Measurements from ENCODE around the gene TSPAN17. TPM values are rescaled to one million over a fixed set of nuclear protein-coding genes. Genes with fewer than 3 reads are reported as not detected.
A peak's percentile ranks its signal among the peaks of the same experiment; 100 is the strongest.

The TSPAN17 gene
- total and polyA plus RNA-seq, 9 of the 15 experiments (the other 6 are each of a cell fraction or from before 2014, with no cell fraction given): 0.73 to 58.3 (median 34.5) TPM

GRCh38 chr5:176609724-176610434 lies 37.4 kb upstream of the TSPAN17 start, which contains the start of gene GPRIN1 (continued):
- TF ChIP-seq GABPB2 (CRISPR knock-in tag; conservative IDR thresholded peaks at IDR 0.05) (no peak), THRB (CRISPR knock-in tag; conservative IDR thresholded peaks at IDR 0.05) (no peak), CBX1 (IDR thresholded peaks at IDR 0.05; ENCODE audit: low read depth) (0 out of 2 replicates have a peak, but pooled peaks have one; percentile 42), ZFPM2 (CRISPR knock-in tag; IDR thresholded peaks at IDR 0.05) (no peak), MTA1 (IDR thresholded peaks at IDR 0.05; ENCODE audit: borderline replicate concordance) (no peak), ERF (CRISPR knock-in tag; IDR thresholded peaks at IDR 0.05) (no peak), MCM7 (IDR thresholded peaks at IDR 0.05) (no peak), FOXK2 (conservative IDR thresholded peaks at IDR 0.05 in 1 of 2, IDR thresholded peaks at IDR 0.05 in 1 of 2; ENCODE audit: low read depth in 2 of 2) (no peak), BCL6 (CRISPR knock-in tag; IDR thresholded peaks at IDR 0.05) (no peak), ZNF512 (tag; IDR thresholded peaks at IDR 0.05) (no peak), MCM5 (IDR thresholded peaks at IDR 0.05; ENCODE audit: low read depth) (no peak), XRCC4 (IDR thresholded peaks at IDR 0.05; ENCODE audit: extremely low read depth, insufficient read depth, insufficient read length) (no peak), CCNT2 (IDR thresholded peaks at IDR 0.05; ENCODE audit: borderline replicate concordance, extremely low read depth, insufficient read length, low read depth, low read length) (peak; percentile 24), ZBTB49 (CRISPR knock-in tag; IDR thresholded peaks at IDR 0.05; ENCODE audit: borderline replicate concordance) (no peak)
